IPS-NIHi11 (cell line): Measurements from ENCODE around the gene SETBP1.
"Not testable (repeated sequence)": the region's sequence is repeated elsewhere in the genome, so short reads cannot be mapped to it uniquely, and the experiment has no call there.

ENCODE experiments used
- DNase-seq: peaks from one replicate; pipeline ENCODE4 v3.0.0; 2012; ENCODE audit warnings: mixed read lengths, low spot score

The SETBP1 gene

GRCh38 chr18:44704135-44704789, 23.6 kb downstream of the SETBP1 start:
- DNase-seq = no peak

- no peak for DNase-seq
Measured at GRCh38 chr18:44705075-44705675, 24.5 kb downstream of the SETBP1 start.

- DNase-seq = no peak
Measured at GRCh38 chr18:44708451-44709083, 27.9 kb downstream of the SETBP1 start.

- no peak for DNase-seq
Measured at GRCh38 chr18:44709307-44710126, 28.8 kb downstream of the SETBP1 start.

GRCh38 chr18:44710931-44711330, 30.2 kb downstream of the SETBP1 start:
- no peak for DNase-seq

GRCh38 chr18:44712025-44712424, 31.3 kb downstream of the SETBP1 start:
- no peak for DNase-seq

- no peak for DNase-seq
Measured at GRCh38 chr18:44713435-44713834, 32.7 kb downstream of the SETBP1 start.

GRCh38 chr18:44714376-44714775, 33.7 kb downstream of the SETBP1 start:
- no peak for DNase-seq

GRCh38 chr18:44715245-44715644, 34.6 kb downstream of the SETBP1 start:
- DNase-seq = peak; percentile 46

- DNase-seq = peak; percentile 43
Measured at GRCh38 chr18:44715842-44716241, 35.2 kb downstream of the SETBP1 start.

- DNase-seq = no peak
Measured at GRCh38 chr18:44716697-44717163, 36.0 kb downstream of the SETBP1 start.

- no peak for DNase-seq
Measured at GRCh38 chr18:44719519-44720060, 38.9 kb downstream of the SETBP1 start.

GRCh38 chr18:44721748-44722147, 41.1 kb downstream of the SETBP1 start:
- not testable (repeated sequence) for DNase-seq

GRCh38 chr18:44723411-44723810, 42.7 kb downstream of the SETBP1 start:
- no peak for DNase-seq

GRCh38 chr18:44724105-44724778, 43.6 kb downstream of the SETBP1 start:
- no peak for DNase-seq

GRCh38 chr18:44725300-44726058, 44.8 kb downstream of the SETBP1 start:
- DNase-seq = no peak

- DNase-seq = no peak
Measured at GRCh38 chr18:44726059-44726421, 45.4 kb downstream of the SETBP1 start.

- DNase-seq = no peak
Measured at GRCh38 chr18:44727291-44727690, 46.6 kb downstream of the SETBP1 start.

GRCh38 chr18:44729631-44730101, 49.0 kb downstream of the SETBP1 start:
- no peak for DNase-seq

- DNase-seq = no peak
Measured at GRCh38 chr18:44730803-44731529, 50.3 kb downstream of the SETBP1 start.
